ENCODE measurements around the gene TMIGD3. TPM values are rescaled to one million over a fixed set of nuclear protein-coding genes. Genes with fewer than 3 reads are reported as not detected.

TMIGD3 gene
- not detected in 2 replicates for total RNA-seq

DNA sequence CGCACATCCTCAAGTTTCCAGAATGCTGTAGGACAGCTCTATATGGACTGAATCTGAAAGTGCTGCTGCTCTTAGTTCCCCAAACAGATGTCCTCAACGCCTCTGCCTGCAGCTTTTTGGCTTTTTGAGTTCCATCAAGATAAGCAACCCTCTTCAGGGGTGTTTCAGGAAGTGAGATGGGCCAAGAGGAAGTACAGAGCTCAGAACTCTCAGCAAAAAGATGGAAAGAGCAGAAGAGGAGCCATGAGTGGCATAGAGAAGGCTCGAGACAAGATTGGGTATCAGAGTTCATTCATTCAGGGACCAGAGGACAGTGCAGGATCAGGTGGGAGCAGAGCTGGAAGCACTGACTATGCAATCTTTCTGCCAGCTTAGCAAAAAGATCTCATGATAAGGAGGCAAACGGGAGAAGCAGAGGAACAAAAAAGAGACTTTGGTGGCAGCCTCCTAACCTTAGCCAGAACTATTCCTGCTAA is at the start of gene TMIGD3, which contains the start of gene ADORA3:
Gene TMIGD3 (minus strand): TSS at position 49 of the 476 bp plus-strand sequence. CDS start 279 bp downstream, outside the sequence.
Gene ADORA3 (minus strand): TSS at position 49 of the 476 bp plus-strand sequence. CDS start 279 bp downstream, outside the sequence.

GRCh38 chr1:111448918-111449702 is 54.3 kb downstream of the TMIGD3 start, which contains the start of the genes ATP5PB and WDR77:
TSS of gene ATP5PB (plus strand) at chr1:111449464. CDS start at chr1:111449542, 78 bp downstream.
TSS of gene WDR77 (minus strand) at chr1:111449256. CDS start at chr1:111449169, 87 bp downstream.

Other genes with a start within 250 kb of the TMIGD3 start
- gene CHIA, start 212.8 kb downstream of the TMIGD3 start, total RNA-seq = not detected in 2 replicates
- 0.33 and 1.6 TPM in 2 replicates for gene OVGP1, start 75.9 kb downstream of the TMIGD3 start, total RNA-seq
- gene WDR77, start 54.4 kb downstream of the TMIGD3 start, total RNA-seq = 26.7 and 35.2 TPM in 2 replicates
- 209 and 236 TPM in 2 replicates for gene ATP5PB, start 54.2 kb downstream of the TMIGD3 start, total RNA-seq
- gene C1orf162, start 29.6 kb downstream of the TMIGD3 start, total RNA-seq = 0.13 TPM in 2 replicates
- gene ADORA3, start within 50 bp of the TMIGD3 start, total RNA-seq = not detected in 2 replicates
- gene RAP1A, start 116.2 kb upstream of the TMIGD3 start, total RNA-seq = 25.5 and 27.2 TPM in 2 replicates
- 6.6 and 51.3 TPM in 2 replicates for gene INKA2, start 235.8 kb upstream of the TMIGD3 start, total RNA-seq